Glutamatergic neuron (in vitro differentiated cells): Measurements from ENCODE around the gene NFATC1. TPM values are rescaled to one million over a fixed set of nuclear protein-coding genes. Genes with fewer than 3 reads are reported as not detected.
A peak's percentile ranks its signal among the peaks of the same experiment; 100 is the strongest.

Source experiments
- DNase-seq: peaks from one replicate; pipeline ENCODE4 v3.0.0; 2022
- H3K27ac Mint-ChIP-seq: one replicate; pipeline ENCODE4 v1.8.0; 2020; ENCODE audit warnings: mild to moderate bottlenecking, mixed read lengths, inconsistent platforms; ENCODE audit not compliant: unreplicated experiment
- H3K27me3 Mint-ChIP-seq: one replicate; pipeline ENCODE4 v1.8.0; 2020; ENCODE audit warnings: mild to moderate bottlenecking, moderate library complexity, mixed read lengths, inconsistent platforms; ENCODE audit not compliant: unreplicated experiment
- H3K36me3 Mint-ChIP-seq: one replicate; pipeline ENCODE4 v1.8.0; 2020; ENCODE audit warnings: mild to moderate bottlenecking, mixed read lengths, inconsistent platforms; ENCODE audit not compliant: unreplicated experiment
- H3K4me1 Mint-ChIP-seq: one replicate; pipeline ENCODE4 v1.8.0; 2020; ENCODE audit warnings: mild to moderate bottlenecking, low read depth, mixed read lengths, inconsistent platforms; ENCODE audit not compliant: unreplicated experiment
- H3K4me3 Mint-ChIP-seq: one replicate; pipeline ENCODE4 v1.8.0; 2020; ENCODE audit warnings: mild to moderate bottlenecking, mixed read lengths, inconsistent platforms; ENCODE audit not compliant: unreplicated experiment
- H3K9me3 Mint-ChIP-seq: one replicate; pipeline ENCODE4 v1.8.0; 2020; ENCODE audit warnings: mild to moderate bottlenecking, moderate library complexity, mixed read lengths, inconsistent platforms; ENCODE audit not compliant: unreplicated experiment
- total RNA-seq: library from RNA; stranded (reverse); fragmentation: NEBNext Ultra II Directional; extraction: Animal tissue kit (Norgen Biotek cat#: 25700); gene quantifications from one replicate; pipeline ENCODE4 v1.2.1, GENCODE V29; 2021; ENCODE audit not compliant: unreplicated experiment
- TF ChIP-seq, protein P1 (sequence below): fragments of 200-600 bp; sonication (generic); IDR thresholded peaks from one replicate; pipeline ENCODE4 v1.5.0; 2021; ENCODE audit not compliant: partially characterized antibody, unreplicated experiment

NFATC1 gene
- total RNA-seq, 1 donor from 2014 or later: 5.3 TPM

GRCh38 chr18:79516441-79516931 lies 120.8 kb downstream of the NFATC1 start:
- TF ChIP-seq, protein P1, sequence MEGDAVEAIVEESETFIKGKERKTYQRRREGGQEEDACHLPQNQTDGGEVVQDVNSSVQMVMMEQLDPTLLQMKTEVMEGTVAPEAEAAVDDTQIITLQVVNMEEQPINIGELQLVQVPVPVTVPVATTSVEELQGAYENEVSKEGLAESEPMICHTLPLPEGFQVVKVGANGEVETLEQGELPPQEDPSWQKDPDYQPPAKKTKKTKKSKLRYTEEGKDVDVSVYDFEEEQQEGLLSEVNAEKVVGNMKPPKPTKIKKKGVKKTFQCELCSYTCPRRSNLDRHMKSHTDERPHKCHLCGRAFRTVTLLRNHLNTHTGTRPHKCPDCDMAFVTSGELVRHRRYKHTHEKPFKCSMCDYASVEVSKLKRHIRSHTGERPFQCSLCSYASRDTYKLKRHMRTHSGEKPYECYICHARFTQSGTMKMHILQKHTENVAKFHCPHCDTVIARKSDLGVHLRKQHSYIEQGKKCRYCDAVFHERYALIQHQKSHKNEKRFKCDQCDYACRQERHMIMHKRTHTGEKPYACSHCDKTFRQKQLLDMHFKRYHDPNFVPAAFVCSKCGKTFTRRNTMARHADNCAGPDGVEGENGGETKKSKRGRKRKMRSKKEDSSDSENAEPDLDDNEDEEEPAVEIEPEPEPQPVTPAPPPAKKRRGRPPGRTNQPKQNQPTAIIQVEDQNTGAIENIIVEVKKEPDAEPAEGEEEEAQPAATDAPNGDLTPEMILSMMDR: no peak
- H3K9me3 Mint-ChIP-seq: peaks cover 2% of the 10 kb centered on the region
- no peaks in the 10 kb centered on the region for H3K36me3 Mint-ChIP-seq
- no peaks in the 10 kb centered on the region for H3K4me1 Mint-ChIP-seq
- no peak overlapping the region for H3K27ac Mint-ChIP-seq
- peaks cover 3% of the 10 kb centered on the region for H3K27me3 Mint-ChIP-seq
- no peak overlapping the region for H3K4me3 Mint-ChIP-seq
- DNase-seq: no peak

DNA sequence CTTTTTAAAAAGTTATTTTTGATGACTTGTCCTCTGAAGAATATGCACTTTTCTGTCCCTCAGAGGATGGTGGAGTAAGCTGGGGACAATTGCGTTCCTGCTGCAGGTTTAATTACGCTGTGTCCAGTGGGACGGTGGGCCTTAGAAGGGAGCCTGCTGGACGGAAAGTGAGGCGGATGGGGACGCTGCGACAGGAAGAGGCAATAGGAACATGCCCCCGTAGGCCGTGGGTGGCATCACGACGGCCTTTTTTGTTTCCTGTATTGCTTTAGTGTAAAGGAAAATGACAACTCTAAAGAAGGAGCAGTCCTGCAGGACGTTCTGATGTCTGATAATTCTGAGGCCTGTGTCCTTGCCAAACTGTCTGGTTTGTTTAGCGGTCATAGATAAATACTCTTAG lies 121.6 kb downstream of the NFATC1 start:
- DNase-seq: no peak
- Mint-ChIP-seq H3K27ac (no peak overlapping the region), H3K4me3 (no peak overlapping the region), H3K36me3 (no peaks in the 10 kb centered on the region), H3K27me3 (peaks cover 3% of the 10 kb centered on the region), H3K4me1 (no peaks in the 10 kb centered on the region), H3K9me3 (peaks cover 2% of the 10 kb centered on the region)
- TF ChIP-seq, protein P1: no peak

DNA sequence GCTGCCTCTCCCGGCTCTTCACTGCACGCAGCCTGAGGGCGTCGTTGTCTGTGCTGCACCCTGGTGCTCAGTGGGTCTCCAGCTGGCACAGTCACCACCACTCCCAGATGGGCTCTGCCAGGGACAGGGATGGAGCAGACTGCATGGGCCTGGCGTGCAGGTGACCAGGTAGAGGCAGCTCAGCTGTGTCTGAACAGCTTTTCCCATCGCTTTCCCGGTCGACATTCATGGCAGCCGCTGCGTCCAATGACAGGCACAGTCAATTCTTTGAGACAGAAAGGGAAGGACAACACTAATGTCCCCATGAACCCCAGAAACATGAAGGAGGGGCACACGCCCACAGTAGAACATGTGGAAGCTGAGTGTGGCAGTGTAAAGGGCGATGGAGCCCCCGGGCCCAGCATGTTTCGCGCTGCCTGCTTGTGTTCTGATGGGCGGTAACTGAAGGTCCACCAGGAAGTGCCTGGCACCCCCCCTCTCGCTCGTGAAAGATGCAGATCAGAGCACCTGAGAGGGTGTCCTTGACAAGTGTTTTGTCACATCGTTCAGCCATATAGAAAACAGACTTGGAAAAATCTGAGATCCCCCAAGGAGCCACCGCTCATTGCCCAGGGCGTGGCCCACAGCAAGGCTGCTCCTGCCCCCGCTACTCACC lies 122.4 kb downstream of the NFATC1 start:
- Mint-ChIP-seq H3K27me3 (peaks cover 3% of the 10 kb centered on the region), H3K9me3 (peaks cover 2% of the 10 kb centered on the region), H3K36me3 (no peaks in the 10 kb centered on the region), H3K4me3 (no peak overlapping the region), H3K4me1 (no peaks in the 10 kb centered on the region), H3K27ac (no peak overlapping the region)
- TF ChIP-seq, protein P1: no peak
- DNase-seq: no peak

- Mint-ChIP-seq H3K27ac (no peak overlapping the region), H3K9me3 (peaks cover 2% of the 10 kb centered on the region), H3K4me1 (no peaks in the 10 kb centered on the region), H3K4me3 (no peak overlapping the region), H3K36me3 (no peaks in the 10 kb centered on the region), H3K27me3 (peaks cover 3% of the 10 kb centered on the region)
- TF ChIP-seq, protein P1: no peak
- DNase-seq: no peak
These were observed 123.0 kb downstream of the NFATC1 start for GRCh38 chr18:79518683-79519128.

GRCh38 chr18:79519751-79520477 lies 124.2 kb downstream of the NFATC1 start:
- H3K9me3 Mint-ChIP-seq: peaks cover 2% of the 10 kb centered on the region
- peak overlapping the region; percentile 31 for H3K27ac Mint-ChIP-seq
- peak; percentile 50 for DNase-seq
- H3K4me1 Mint-ChIP-seq: no peaks in the 10 kb centered on the region
- peaks cover 3% of the 10 kb centered on the region for H3K27me3 Mint-ChIP-seq
- TF ChIP-seq, protein P1: no peak
- no peak overlapping the region for H3K4me3 Mint-ChIP-seq
- H3K36me3 Mint-ChIP-seq: no peaks in the 10 kb centered on the region
